Kidney (tissue), 14 donors: ENCODE data around the gene DDT. TPM values are rescaled to one million over a fixed set of nuclear protein-coding genes. Genes with fewer than 3 reads are reported as not detected.
"Not testable (repeated sequence)": the region's sequence is repeated elsewhere in the genome, so short reads cannot be mapped to it uniquely, and the experiment has no call there.

Experiments
- DNase-seq, 5 donors: peaks; one replicate each; pipeline ENCODE4 v3.0.0-alpha.2; 2013 to 2020
- FAIRE-seq: peaks from 2 replicates; lab custom pipeline; 2012; peaks lifted over from hg19 to GRCh38; lab: Jason Lieb, UNC
- H3K27ac ChIP-seq, 2 donors: one replicate each; pipeline ENCODE4 v1.7.0; 2013; ENCODE audit warnings: low read depth in 2 of 2, low read length in 2 of 2, inconsistent platforms in 1 of 2
- H3K27me3 ChIP-seq: one replicate; pipeline ENCODE4 v1.7.1; 2013; ENCODE audit warnings: low read length, inconsistent platforms; ENCODE audit not compliant: control insufficient read depth, insufficient read depth
- H3K36me3 ChIP-seq, 3 donors: one replicate each; pipeline versions ENCODE4 v1.7.0 to v1.7.1; 2013; ENCODE audit warnings: low read length in 3 of 3, control low read depth in 1 of 3, inconsistent platforms in 1 of 3; ENCODE audit not compliant: insufficient read depth in 3 of 3, control insufficient read depth in 2 of 3
- H3K4me1 ChIP-seq, 3 donors: one replicate each; pipeline versions ENCODE4 v1.7.0 to v1.7.1; 2013; ENCODE audit warnings: low read length in 3 of 3, inconsistent platforms in 1 of 3, low read depth in 1 of 3; ENCODE audit not compliant: control insufficient read depth in 2 of 3, insufficient read depth in 2 of 3
- H3K4me3 ChIP-seq, 3 donors: one replicate each; pipeline versions ENCODE4 v1.7.0 to v1.8.1; 2013; ENCODE audit warnings: low read length in 3 of 3, control low read depth in 1 of 3, inconsistent platforms in 1 of 3
- H3K9ac ChIP-seq, 3 donors: one replicate each; pipeline versions ENCODE4 v1.7.0 to v1.7.1; 2013; ENCODE audit warnings: low read length in 3 of 3, control low read depth in 1 of 3, inconsistent platforms in 1 of 3
- H3K9me3 ChIP-seq, 3 donors: one replicate each; pipeline versions ENCODE4 v1.7.0 to v1.7.1; 2013; ENCODE audit warnings: low read length in 3 of 3, control low read depth in 1 of 3, inconsistent platforms in 1 of 3; ENCODE audit not compliant: control insufficient read depth in 2 of 3, insufficient read depth in 1 of 3
- intact Hi-C: fragments of 100-400 bp; cut with DNase I; formaldehyde crosslinking; loops from one replicate; pipeline ENCODE4 v1.11.1; 2022
- polyA plus RNA-seq: library from polyadenylated mRNA; stranded (reverse); fragments of 350-450 nt; fragmentation: Illumina TruSeq; extraction: RNeasy Lipid Tissue Mini Kit (QIAGEN cat#74804); gene quantifications from one replicate; pipeline ENCODE4 v1.2.3, GENCODE V29; 2014; ENCODE audit warnings: low read depth, low replicate concordance; ENCODE audit not compliant: insufficient read depth
- total RNA-seq: library from RNA; stranded (reverse); fragmentation: NEBNext Ultra II Directional; extraction: Animal tissue kit (Norgen Biotek cat#: 25700); gene quantifications from one replicate; pipeline ENCODE4 v1.2.1, GENCODE V29; 2021
- TF ChIP-seq, protein P1 (sequence below): IDR thresholded peaks from 3 replicates; pipeline ENCODE4 v1.5.1; 2012; ENCODE audit warnings: mild to moderate bottlenecking, moderate library complexity, borderline replicate concordance; ENCODE audit not compliant: insufficient read depth; ENCODE audit errors: extremely low read depth
- donor health status: control.
- donor health status: control.
- donor health status: control.
- donor health status: control.
- donor health status: control.
- donor health status: DM: yes; HTN: yes; CAD: no.
- donor health status: Normal renal cell carcinoma (clear cell type).

Gene DDT
- total and polyA plus RNA-seq, 2 donors from 2014 or later: 97.4 to 448 TPM

DNA sequence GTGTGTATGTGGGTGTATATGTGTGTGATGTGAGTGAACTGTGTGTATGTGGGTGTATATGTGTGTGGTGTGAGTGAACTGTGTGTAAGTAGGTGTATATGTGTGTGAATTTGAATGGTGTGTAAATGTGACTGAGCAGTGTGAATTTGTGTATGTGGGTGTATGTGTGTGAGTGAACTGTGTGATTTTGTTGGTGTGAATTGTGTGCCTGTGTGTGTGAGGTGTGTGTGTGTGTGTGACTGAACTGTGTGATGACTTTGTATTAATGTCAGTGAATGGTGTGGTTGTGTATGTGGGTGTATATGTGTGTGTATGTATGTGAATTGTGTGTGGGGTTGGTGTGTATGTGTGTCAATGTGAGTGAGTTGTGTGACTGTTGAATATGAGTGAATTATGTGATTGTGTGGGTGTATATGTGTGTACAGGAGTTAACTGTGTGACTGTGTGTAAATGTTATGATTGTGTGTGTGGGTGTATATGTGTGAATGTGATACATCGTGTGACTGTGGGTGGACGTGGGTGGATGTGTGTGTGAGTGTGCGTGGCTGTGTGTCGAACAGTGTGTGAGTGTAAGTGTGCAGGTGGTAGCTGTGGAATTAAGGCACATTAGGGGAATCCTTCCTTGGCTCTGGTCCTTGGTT, 12.4 kb upstream of the DDT start:
- not testable (repeated sequence) for FAIRE-seq

GRCh38 chr22:23986089-23986488, 11.8 kb upstream of the DDT start:
- not testable (repeated sequence) for H3K4me1 ChIP-seq

More for the DNA sequence above, 12.4 kb upstream of the DDT start:
- H3K9me3 ChIP-seq, H3K27me3 ChIP-seq, H3K9ac ChIP-seq, H3K36me3 ChIP-seq, DNase-seq, intact Hi-C loops, H3K4me3 ChIP-seq, H3K27ac ChIP-seq, H3K4me1 ChIP-seq: not testable (repeated sequence)

DNA sequence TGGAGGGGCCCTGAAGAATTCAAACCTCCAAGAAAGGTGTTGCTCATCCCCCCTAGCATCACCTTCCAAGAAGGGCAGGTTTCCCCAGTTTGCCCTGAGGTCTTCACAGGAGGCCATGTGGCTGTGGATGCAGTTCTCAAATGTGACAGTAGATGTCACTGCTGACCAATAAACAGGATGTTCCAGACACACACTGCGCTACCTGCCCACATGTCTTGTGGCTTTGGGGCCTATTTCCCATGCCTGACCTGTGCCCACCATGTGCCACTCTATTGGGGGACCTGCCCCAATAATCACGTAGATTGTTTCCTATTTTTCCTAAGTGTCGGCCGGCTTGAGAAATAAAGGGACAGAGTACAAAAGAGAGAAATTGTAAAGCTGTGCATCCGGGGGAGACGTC, 10.2 kb upstream of the DDT start:
- Histone ChIP-seq H3K4me1 (no peaks in the 10 kb centered on the region), H3K36me3 (no peaks in the 10 kb centered on the region), H3K27ac (no peak overlapping the region), H3K9me3 (no peaks in the 10 kb centered on the region), H3K4me3 (no peak overlapping the region), H3K9ac (no peak overlapping the region), H3K27me3 (no peaks in the 10 kb centered on the region)
- FAIRE-seq (no peak), DNase-seq (peak in 2 of 5 donors; percentile 10 to 12)
- intact Hi-C loops: no loop called here
- TF ChIP-seq, protein P1, sequence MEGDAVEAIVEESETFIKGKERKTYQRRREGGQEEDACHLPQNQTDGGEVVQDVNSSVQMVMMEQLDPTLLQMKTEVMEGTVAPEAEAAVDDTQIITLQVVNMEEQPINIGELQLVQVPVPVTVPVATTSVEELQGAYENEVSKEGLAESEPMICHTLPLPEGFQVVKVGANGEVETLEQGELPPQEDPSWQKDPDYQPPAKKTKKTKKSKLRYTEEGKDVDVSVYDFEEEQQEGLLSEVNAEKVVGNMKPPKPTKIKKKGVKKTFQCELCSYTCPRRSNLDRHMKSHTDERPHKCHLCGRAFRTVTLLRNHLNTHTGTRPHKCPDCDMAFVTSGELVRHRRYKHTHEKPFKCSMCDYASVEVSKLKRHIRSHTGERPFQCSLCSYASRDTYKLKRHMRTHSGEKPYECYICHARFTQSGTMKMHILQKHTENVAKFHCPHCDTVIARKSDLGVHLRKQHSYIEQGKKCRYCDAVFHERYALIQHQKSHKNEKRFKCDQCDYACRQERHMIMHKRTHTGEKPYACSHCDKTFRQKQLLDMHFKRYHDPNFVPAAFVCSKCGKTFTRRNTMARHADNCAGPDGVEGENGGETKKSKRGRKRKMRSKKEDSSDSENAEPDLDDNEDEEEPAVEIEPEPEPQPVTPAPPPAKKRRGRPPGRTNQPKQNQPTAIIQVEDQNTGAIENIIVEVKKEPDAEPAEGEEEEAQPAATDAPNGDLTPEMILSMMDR: peak; percentile 80

More at GRCh38 chr22:23986089-23986488, 11.8 kb upstream of the DDT start:
- DNase-seq, FAIRE-seq, H3K36me3 ChIP-seq, H3K27me3 ChIP-seq, H3K9me3 ChIP-seq, H3K9ac ChIP-seq, H3K4me3 ChIP-seq, H3K27ac ChIP-seq, intact Hi-C loops: not testable (repeated sequence)

DNA sequence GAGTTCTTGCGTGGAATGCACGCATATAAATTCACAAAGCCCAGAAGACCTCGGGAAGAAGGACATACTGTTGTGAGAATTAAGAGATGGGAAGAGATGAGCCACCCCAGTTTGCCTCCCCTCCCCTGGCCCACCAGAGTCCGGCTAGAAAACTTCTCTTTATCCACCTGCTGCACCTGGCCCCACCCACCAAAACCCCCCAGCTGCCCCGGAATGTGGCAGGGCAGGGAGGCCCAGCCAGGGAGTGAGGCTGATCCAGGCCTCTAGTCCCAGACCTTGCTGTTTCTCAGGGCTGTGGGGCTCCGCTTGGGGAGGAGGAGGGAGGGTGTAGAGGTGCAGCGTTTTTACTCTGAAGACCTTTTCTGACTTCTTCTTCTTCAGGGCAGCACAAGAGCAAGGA, 6.3 kb upstream of the DDT start:
- H3K9me3 ChIP-seq, H3K4me3 ChIP-seq, FAIRE-seq, H3K27ac ChIP-seq, H3K9ac ChIP-seq, intact Hi-C loops, H3K4me1 ChIP-seq, H3K27me3 ChIP-seq, H3K36me3 ChIP-seq, DNase-seq: not testable (repeated sequence)

- H3K36me3 ChIP-seq, H3K9ac ChIP-seq, H3K27ac ChIP-seq, H3K27me3 ChIP-seq, H3K4me1 ChIP-seq, DNase-seq, FAIRE-seq, H3K9me3 ChIP-seq, intact Hi-C loops, H3K4me3 ChIP-seq: not testable (repeated sequence)
Measured at GRCh38 chr22:23979557-23980240, 5.5 kb upstream of the DDT start, which contains the start of gene GSTT2. Gene GSTT2, plus strand, starts transcription at chr22:23980134.

- H3K4me3 ChIP-seq, H3K36me3 ChIP-seq, H3K27ac ChIP-seq, H3K9ac ChIP-seq, H3K4me1 ChIP-seq, FAIRE-seq, H3K27me3 ChIP-seq, intact Hi-C loops, H3K9me3 ChIP-seq, DNase-seq: not testable (repeated sequence)
Measured at GRCh38 chr22:23977304-23977703, 3.1 kb upstream of the DDT start.

DNA sequence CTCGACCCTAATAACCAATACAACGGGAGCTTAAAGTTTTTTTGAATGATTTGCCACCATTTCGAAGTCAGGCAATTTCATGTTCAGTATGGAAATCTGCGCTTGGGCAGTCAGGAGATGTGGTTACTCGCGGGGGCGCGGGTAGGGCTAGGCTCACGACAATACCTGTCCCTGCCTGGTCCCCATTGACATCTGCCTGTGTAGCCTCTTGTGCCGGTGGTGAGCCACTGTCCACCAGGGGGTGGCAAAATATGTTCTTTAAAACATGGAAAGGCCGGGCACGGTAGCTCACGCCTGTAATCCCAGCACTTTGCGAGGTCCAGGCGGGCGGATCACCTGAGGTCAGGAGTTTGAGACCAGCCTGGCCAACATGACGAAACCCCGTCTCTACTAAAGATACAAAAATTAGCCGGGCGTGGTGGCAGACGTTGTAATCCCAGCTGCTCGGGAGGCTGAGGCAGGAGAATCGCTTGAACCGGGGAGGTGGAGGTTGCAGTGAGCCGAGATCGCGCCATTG, 653 bp upstream of the DDT start:
- H3K27ac ChIP-seq, FAIRE-seq, H3K36me3 ChIP-seq, H3K4me1 ChIP-seq, H3K4me3 ChIP-seq, intact Hi-C loops, H3K9ac ChIP-seq, DNase-seq, H3K9me3 ChIP-seq, H3K27me3 ChIP-seq: not testable (repeated sequence)
